Gastrocnemius medialis (tissue), 4 donors: ENCODE results near the gene BPHL. TPM values are rescaled to one million over a fixed set of nuclear protein-coding genes. Genes with fewer than 3 reads are reported as not detected.
"Not testable (repeated sequence)": the region's sequence is repeated elsewhere in the genome, so short reads cannot be mapped to it uniquely, and the experiment has no call there.

Experiments
- ATAC-seq, 2 donors: fragments of 150-250 bp; one replicate each; pipeline ENCODE4 v1.9.1; 2016
- DNase-seq, 2 donors: peaks; one replicate each; pipeline ENCODE4 v3.0.0-alpha.2; 2019
- H3K27ac ChIP-seq, 4 donors: fragments of 200-600 bp; sonication (generic); 1 replicate in 1 of 4; 2 replicates in 3 of 4; pipeline ENCODE4 v1.5.1; 2016 to 2018; ENCODE audit warnings: mild to moderate bottlenecking in 2 of 4, moderate library complexity in 1 of 4
- H3K27me3 ChIP-seq, 3 donors: fragments of 200-600 bp; sonication (generic) in 2 of 3; 1 replicate in 1 of 3; 2 replicates in 2 of 3; pipeline versions ENCODE4 v1.5.1 to v1.6.0; 2016 to 2019; ENCODE audit warnings: mild to moderate bottlenecking in 1 of 3, moderate library complexity in 1 of 3
- H3K36me3 ChIP-seq, 2 donors: fragments of 200-600 bp; sonication (generic) in 1 of 2; one replicate each; pipeline ENCODE4 v1.5.1; 2017 to 2018
- H3K4me1 ChIP-seq, 2 donors: fragments of 200-600 bp; sonication (generic) in 1 of 2; one replicate each; pipeline ENCODE4 v1.5.1; 2016 to 2017; ENCODE audit warnings: mild to moderate bottlenecking in 2 of 2
- H3K4me3 ChIP-seq, 4 donors: fragments of 200-600 bp; sonication (generic) in 3 of 4; 1 replicate in 1 of 4; 2 replicates in 3 of 4; pipeline ENCODE4 v1.5.1; 2016 to 2019; ENCODE audit warnings: mild to moderate bottlenecking in 2 of 4
- H3K9me3 ChIP-seq, 3 donors: fragments of 200-600 bp; sonication (generic) in 2 of 3; 1 replicate in 1 of 3; 2 replicates in 2 of 3; pipeline ENCODE4 v1.5.1; 2016 to 2019
- CTCF ChIP-seq, 5 experiments: fragments of 450-650 bp in 3 of 5; fragments of 200-600 bp in 2 of 5; sonication (generic) in 2 of 5; IDR thresholded peaks in 4 of 5; conservative IDR thresholded peaks in 1 of 5; 1 replicate in 4 of 5; 2 replicates in 1 of 5; pipeline ENCODE4 v1.5.1; 2016 to 2019; ENCODE audit warnings: antibody characterized with exemption in 5 of 5, mild to moderate bottlenecking in 3 of 5, moderate library complexity in 3 of 5
- POLR2A ChIP-seq, 2 donors: fragments of 450-650 bp; IDR thresholded peaks; one replicate each; pipeline ENCODE4 v1.6.1; 2017; ENCODE audit warnings: antibody characterized with exemption in 2 of 2, mild to moderate bottlenecking in 2 of 2, moderate library complexity in 2 of 2
- in situ Hi-C, 4 donors: fragments of 200-750 bp; cut with MboI; loops; one replicate each; pipeline versions ENCODE4 v1.15.0 to v1.8.0; 2017; ENCODE audit warnings: low sequenced_read_pairs in 4 of 4
- intact Hi-C: fragments of 100-400 bp; cut with DNase I; formaldehyde crosslinking; loops from one replicate; pipeline ENCODE4 v1.15.1; 2023; ENCODE audit warnings: low total_unique reads
- total RNA-seq, 4 donors: library from RNA; depleted of rRNA; stranded (reverse); fragments of >200 nt; gene quantifications; one replicate each; pipeline versions ENCODE4 v1.1.0 to v1.2.3, GENCODE V29; 2016

BPHL gene
- total RNA-seq, 4 donors from 2014 or later = 4.7 to 8.7 (median 5.8) TPM

- in situ Hi-C loops (no loop called here), intact Hi-C loops (no loop called here)
- H3K4me1 ChIP-seq = peaks cover 10 to 11% of the 10 kb centered on the region in 2 donors
- H3K27me3 ChIP-seq = no peaks in the 10 kb centered on the region
- no peak for DNase-seq
- ATAC-seq = no peak
- H3K9me3 ChIP-seq = no peaks in the 10 kb centered on the region
- no peak overlapping the region for H3K4me3 ChIP-seq
- H3K27ac ChIP-seq = no peak overlapping the region
- H3K36me3 ChIP-seq = peaks cover 0 to 39% of the 10 kb centered on the region in 2 donors
- TF ChIP-seq POLR2A (IDR thresholded peaks at IDR 0.05) (no peak), CTCF (IDR thresholded peaks at IDR 0.05 in 4 of 5, conservative IDR thresholded peaks at IDR 0.05 in 1 of 5) (no peak)
These were observed 42.8 kb upstream of the BPHL start for GRCh38 chr6:3075772-3076113.

- Histone ChIP-seq H3K4me1 (peaks cover 7 to 8% of the 10 kb centered on the region in 2 donors), H3K4me3 (no peak overlapping the region), H3K9me3 (no peaks in the 10 kb centered on the region), H3K36me3 (peaks cover 0 to 45% of the 10 kb centered on the region in 2 donors), H3K27ac (no peak overlapping the region), H3K27me3 (no peaks in the 10 kb centered on the region)
- intact Hi-C loops = no loop called here
- no peak for DNase-seq
- no peak for ATAC-seq
- in situ Hi-C loops = no loop called here
- TF ChIP-seq CTCF (IDR thresholded peaks at IDR 0.05 in 4 of 5, conservative IDR thresholded peaks at IDR 0.05 in 1 of 5) (no peak), POLR2A (IDR thresholded peaks at IDR 0.05) (no peak)
These were observed 42.2 kb upstream of the BPHL start for GRCh38 chr6:3076320-3076719.

- no peak for ATAC-seq
- H3K9me3 ChIP-seq = no peaks in the 10 kb centered on the region
- no peak for TF ChIP-seq CTCF (IDR thresholded peaks at IDR 0.05 in 4 of 5, conservative IDR thresholded peaks at IDR 0.05 in 1 of 5)
- no peak for TF ChIP-seq POLR2A (IDR thresholded peaks at IDR 0.05)
- H3K4me3 ChIP-seq = no peak overlapping the region
- no peak for DNase-seq
- H3K36me3 ChIP-seq = peaks cover 0 to 55% of the 10 kb centered on the region in 2 donors
- H3K27me3 ChIP-seq = no peaks in the 10 kb centered on the region
- peaks cover 7 to 8% of the 10 kb centered on the region in 2 donors for H3K4me1 ChIP-seq
- in situ Hi-C loops = no loop called here
- no peak overlapping the region for H3K27ac ChIP-seq
- intact Hi-C loops = no loop called here
These were observed 41.1 kb upstream of the BPHL start for GRCh38 chr6:3077430-3077829.

GRCh38 chr6:3078952-3079351 is 39.6 kb upstream of the BPHL start:
- H3K27me3 ChIP-seq, in situ Hi-C loops, H3K4me3 ChIP-seq, DNase-seq, H3K4me1 ChIP-seq, H3K9me3 ChIP-seq, H3K27ac ChIP-seq, ATAC-seq, intact Hi-C loops: not testable (repeated sequence)
- H3K36me3 ChIP-seq = peaks cover 0 to 70% of the 10 kb centered on the region in 2 donors

- Histone ChIP-seq H3K27me3 (no peaks in the 10 kb centered on the region), H3K36me3 (peaks cover 0 to 76% of the 10 kb centered on the region in 2 donors), H3K4me3 (no peak overlapping the region), H3K4me1 (peaks cover 7 to 8% of the 10 kb centered on the region in 2 donors), H3K9me3 (no peaks in the 10 kb centered on the region), H3K27ac (no peak overlapping the region)
- TF ChIP-seq POLR2A (IDR thresholded peaks at IDR 0.05) (no peak), CTCF (IDR thresholded peaks at IDR 0.05 in 4 of 5, conservative IDR thresholded peaks at IDR 0.05 in 1 of 5) (no peak)
- in situ Hi-C loops = no loop called here
- DNase-seq (no peak), ATAC-seq (no peak)
- intact Hi-C loops = no loop called here
These were observed 38.8 kb upstream of the BPHL start for GRCh38 chr6:3079682-3080081.
